Mesenchymal stem cell (in vitro differentiated cells and primary cell): ENCODE results near the gene SOX15.
A peak's percentile ranks its signal among the peaks of the same experiment; 100 is the strongest.

Source experiments
- DNase-seq: peaks from one replicate; pipeline ENCODE4 v3.0.0-alpha.2; 2013
- H2AFZ ChIP-seq: one replicate; pipeline ENCODE4 v1.6.1; 2013; ENCODE audit warnings: low read depth, mild to moderate bottlenecking, control low read depth, inconsistent platforms, low read length, moderate library complexity
- H2AK5ac ChIP-seq: 2 replicates; pipeline ENCODE4 v1.6.1; 2013; ENCODE audit warnings: low read length, moderate library complexity, mild to moderate bottlenecking, inconsistent platforms; ENCODE audit not compliant: severe bottlenecking
- H2BK120ac ChIP-seq: one replicate; pipeline ENCODE4 v1.6.1; 2013; ENCODE audit warnings: low read depth, mild to moderate bottlenecking, inconsistent platforms, low read length, moderate library complexity
- H2BK12ac ChIP-seq, 2 experiments: one replicate each; pipeline ENCODE4 v1.6.1; 2013; ENCODE audit warnings: inconsistent platforms in 2 of 2, low read length in 2 of 2, mild to moderate bottlenecking in 2 of 2, moderate library complexity in 2 of 2, control low read depth in 1 of 2
- H2BK15ac ChIP-seq: one replicate; pipeline ENCODE4 v1.6.1; 2013; ENCODE audit warnings: mild to moderate bottlenecking, low read depth, inconsistent platforms; ENCODE audit not compliant: poor library complexity, severe bottlenecking
- H2BK5ac ChIP-seq: 2 replicates; pipeline ENCODE4 v1.6.1; 2013; ENCODE audit warnings: low read depth, mild to moderate bottlenecking, low read length, control low read depth, inconsistent platforms; ENCODE audit not compliant: poor library complexity, severe bottlenecking
- H3K14ac ChIP-seq, 2 experiments: one replicate each; pipeline ENCODE4 v1.6.1; 2013; ENCODE audit warnings: inconsistent platforms in 2 of 2, low read length in 2 of 2, control low read depth in 1 of 2, mild to moderate bottlenecking in 1 of 2, moderate library complexity in 1 of 2
- H3K18ac ChIP-seq, 2 experiments: one replicate each; pipeline ENCODE4 v1.6.1; 2013; ENCODE audit warnings: inconsistent platforms in 2 of 2, low read length in 2 of 2, control low read depth in 1 of 2, low read depth in 1 of 2, mild to moderate bottlenecking in 1 of 2
- H3K23ac ChIP-seq, 2 experiments: one replicate each; pipeline ENCODE4 v1.6.1; 2013; ENCODE audit warnings: inconsistent platforms in 2 of 2, low read length in 2 of 2, mild to moderate bottlenecking in 2 of 2, moderate library complexity in 2 of 2, control low read depth in 1 of 2
- H3K27ac ChIP-seq: 2 replicates; pipeline ENCODE4 v1.5.1; 2013; ENCODE audit warnings: mild to moderate bottlenecking, moderate library complexity, low read length, control low read depth, inconsistent platforms; ENCODE audit not compliant: poor library complexity, severe bottlenecking
- H3K27me3 ChIP-seq, 2 experiments: 2 replicates each; pipeline versions ENCODE4 v1.6.1 to v1.7.0; 2013; ENCODE audit warnings: low read length in 2 of 2, mild to moderate bottlenecking in 2 of 2, moderate library complexity in 2 of 2, control low read depth in 1 of 2, inconsistent platforms in 1 of 2; ENCODE audit not compliant: control insufficient read depth in 1 of 2, insufficient read depth in 1 of 2
- H3K36me3 ChIP-seq, 2 experiments: 2 replicates each; pipeline versions ENCODE4 v1.6.1 to v1.7.0; 2013; ENCODE audit warnings: low read length in 2 of 2, control low read depth in 1 of 2, inconsistent platforms in 1 of 2, low read depth in 1 of 2, mild to moderate bottlenecking in 1 of 2; ENCODE audit not compliant: insufficient read depth in 2 of 2, control insufficient read depth in 1 of 2
- H3K4ac ChIP-seq, 2 experiments: one replicate each; pipeline ENCODE4 v1.6.1; 2013; ENCODE audit warnings: inconsistent platforms in 2 of 2, low read length in 2 of 2, mild to moderate bottlenecking in 2 of 2, moderate library complexity in 2 of 2, control low read depth in 1 of 2, low read depth in 1 of 2
- H3K4me1 ChIP-seq: 2 replicates; pipeline ENCODE4 v1.6.1; 2013; ENCODE audit warnings: low read depth, low read length, control low read depth; ENCODE audit not compliant: control insufficient read depth, insufficient read depth
- H3K4me2 ChIP-seq: 2 replicates; pipeline ENCODE4 v1.6.1; 2013; ENCODE audit warnings: low read length, mild to moderate bottlenecking, inconsistent platforms; ENCODE audit not compliant: poor library complexity, severe bottlenecking
- H3K4me3 ChIP-seq, 2 experiments: 2 replicates each; pipeline versions ENCODE4 v1.5.1 to v1.7.0; 2013; ENCODE audit warnings: low read length in 2 of 2, mild to moderate bottlenecking in 2 of 2, control low read depth in 1 of 2, low read depth in 1 of 2; ENCODE audit not compliant: insufficient read depth in 1 of 2
- H3K79me1 ChIP-seq: replicated peaks from 2 replicates; pipeline ENCODE4 v1.6.1; 2013; ENCODE audit warnings: mild to moderate bottlenecking, control low read depth, low read length, inconsistent platforms; ENCODE audit not compliant: poor library complexity, severe bottlenecking
- H3K9ac ChIP-seq: 2 replicates; pipeline ENCODE4 v1.7.0; 2013; ENCODE audit warnings: mild to moderate bottlenecking, low read length, moderate library complexity
- H3K9me3 ChIP-seq: 2 replicates; pipeline ENCODE4 v1.7.0; 2013; ENCODE audit warnings: mild to moderate bottlenecking, low read length; ENCODE audit not compliant: control insufficient read depth
- H4K8ac ChIP-seq: one replicate; pipeline ENCODE4 v1.6.1; 2013; ENCODE audit warnings: inconsistent platforms, mild to moderate bottlenecking, low read length, moderate library complexity
- H4K91ac ChIP-seq: one replicate; pipeline ENCODE4 v1.6.1; 2013; ENCODE audit warnings: mild to moderate bottlenecking, low read length, inconsistent platforms
- WGBS: methylation state at CpG from one replicate; pipeline ENCODE4 v1.1.7; 2013; ENCODE audit warnings: mixed read lengths; 5-methylcytosine and 5-hydroxymethylcytosine counted together

SOX15 gene

DNA sequence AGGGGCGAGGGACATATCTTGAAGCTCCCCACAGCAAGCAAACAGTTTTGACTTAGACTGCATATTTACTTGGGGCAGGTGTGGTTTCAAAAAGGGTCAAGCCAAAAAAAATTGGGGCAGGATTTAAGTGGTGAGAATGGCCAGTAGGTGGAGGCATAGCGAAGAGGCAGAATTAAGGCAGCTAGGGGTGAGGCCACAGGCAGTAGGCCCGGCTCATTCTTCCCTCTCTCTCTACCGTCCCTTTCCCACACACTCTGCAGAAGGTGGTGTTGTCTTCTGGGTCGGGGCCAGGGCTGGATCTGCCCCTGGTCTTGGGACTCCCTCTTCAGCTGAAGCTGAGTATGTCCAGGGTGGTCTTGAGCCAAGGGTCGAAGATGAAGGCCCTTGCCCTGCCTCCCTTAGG lies 42.6 kb upstream of the SOX15 start:
- Histone ChIP-seq H2BK120ac (peak overlapping the region; percentile 54), H3K18ac (no peak overlapping the region), H2BK5ac (no peak overlapping the region), H3K9ac (peak overlapping the region; percentile 75), H3K79me1 (no peaks in the 10 kb centered on the region), H2AFZ (peak overlapping the region; percentile 79), H2BK15ac (no peak overlapping the region), H3K23ac (no peak overlapping the region), H3K4me2 (no peak overlapping the region), H2AK5ac (peak overlapping the region; percentile 57), H3K27me3 (peaks cover 4 to 6% of the 10 kb centered on the region in 2 experiments), H3K27ac (no peak overlapping the region), H4K8ac (peak overlapping the region; percentile 70), H3K4ac (peak overlapping the region in 1 of 2 experiments; percentile 68), H3K9me3 (no peaks in the 10 kb centered on the region), H4K91ac (no peak overlapping the region), H3K36me3 (no peaks in the 10 kb centered on the region), H2BK12ac (peak overlapping the region in 1 of 2 experiments; percentile 43), H3K4me1 (peaks cover 4% of the 10 kb centered on the region), H3K14ac (no peak overlapping the region), H3K4me3 (no peak overlapping the region)
- DNase-seq: peak; percentile 52
- 55% methylated on average over 6 of the region's 6 CpGs for WGBS

DNA sequence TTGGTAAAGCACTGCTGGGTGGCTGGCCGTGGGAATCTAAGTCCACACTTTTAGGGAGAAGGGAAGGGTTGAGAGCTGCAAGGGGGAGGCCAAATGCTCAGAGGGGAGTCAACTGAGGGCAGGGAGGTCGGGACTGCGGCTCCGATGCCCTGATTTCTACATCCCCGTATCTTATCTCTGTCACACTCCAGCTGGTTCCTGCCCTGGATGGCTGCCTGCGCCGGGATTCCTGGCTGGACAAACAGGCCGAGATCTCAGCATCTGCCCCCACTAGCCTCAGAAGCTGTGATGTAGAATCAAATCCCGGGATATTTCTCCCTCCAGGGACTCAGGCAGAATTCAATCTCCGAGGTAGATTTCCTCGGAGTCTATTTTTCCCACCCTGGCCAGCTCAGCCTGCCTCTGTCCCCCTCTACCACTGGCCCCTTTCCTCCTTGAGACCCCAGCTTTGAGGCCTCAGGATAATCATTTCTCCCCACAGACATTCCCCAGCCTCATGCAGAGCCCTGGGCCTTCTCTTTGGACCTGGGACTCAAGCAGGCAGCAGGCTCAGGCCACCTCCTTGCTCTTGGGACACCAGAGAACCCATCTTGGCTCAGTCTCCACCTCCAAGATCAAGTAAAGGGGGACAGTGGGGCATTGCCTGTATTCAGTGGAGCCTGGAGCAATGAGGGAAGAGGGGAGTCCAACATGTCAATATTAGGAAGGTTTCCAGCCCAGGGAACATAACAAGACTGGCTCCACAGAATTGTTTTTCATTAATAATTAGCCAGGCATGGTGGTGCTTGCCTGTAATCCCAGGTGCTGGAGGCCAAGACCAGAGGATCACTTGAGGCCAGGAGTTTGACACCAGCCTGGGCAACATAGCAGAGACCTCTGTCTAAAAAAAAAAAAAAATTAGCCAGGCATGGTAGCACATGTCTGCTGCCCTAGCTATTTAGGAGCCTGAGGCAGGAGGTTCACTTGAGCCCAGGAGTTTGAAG lies 41.8 kb upstream of the SOX15 start:
- Histone ChIP-seq H3K18ac (no peak overlapping the region), H2BK120ac (no peak overlapping the region), H3K9me3 (no peaks in the 10 kb centered on the region), H2BK12ac (no peak overlapping the region), H3K4ac (no peak overlapping the region), H3K4me2 (no peak overlapping the region), H2BK15ac (no peak overlapping the region), H3K79me1 (peaks cover 4% of the 10 kb centered on the region), H3K4me3 (no peak overlapping the region), H4K8ac (no peak overlapping the region), H2BK5ac (no peak overlapping the region), H3K9ac (peak overlapping the region; percentile 18), H4K91ac (no peak overlapping the region), H3K27me3 (peaks cover 4 to 6% of the 10 kb centered on the region in 2 experiments), H3K36me3 (no peaks in the 10 kb centered on the region), H3K27ac (no peak overlapping the region), H2AFZ (no peak overlapping the region), H3K23ac (no peak overlapping the region), H2AK5ac (no peak overlapping the region), H3K4me1 (peaks cover 4% of the 10 kb centered on the region), H3K14ac (no peak overlapping the region)
- WGBS: 88% methylated on average over 11 of the region's 11 CpGs
- DNase-seq: no peak

DNA sequence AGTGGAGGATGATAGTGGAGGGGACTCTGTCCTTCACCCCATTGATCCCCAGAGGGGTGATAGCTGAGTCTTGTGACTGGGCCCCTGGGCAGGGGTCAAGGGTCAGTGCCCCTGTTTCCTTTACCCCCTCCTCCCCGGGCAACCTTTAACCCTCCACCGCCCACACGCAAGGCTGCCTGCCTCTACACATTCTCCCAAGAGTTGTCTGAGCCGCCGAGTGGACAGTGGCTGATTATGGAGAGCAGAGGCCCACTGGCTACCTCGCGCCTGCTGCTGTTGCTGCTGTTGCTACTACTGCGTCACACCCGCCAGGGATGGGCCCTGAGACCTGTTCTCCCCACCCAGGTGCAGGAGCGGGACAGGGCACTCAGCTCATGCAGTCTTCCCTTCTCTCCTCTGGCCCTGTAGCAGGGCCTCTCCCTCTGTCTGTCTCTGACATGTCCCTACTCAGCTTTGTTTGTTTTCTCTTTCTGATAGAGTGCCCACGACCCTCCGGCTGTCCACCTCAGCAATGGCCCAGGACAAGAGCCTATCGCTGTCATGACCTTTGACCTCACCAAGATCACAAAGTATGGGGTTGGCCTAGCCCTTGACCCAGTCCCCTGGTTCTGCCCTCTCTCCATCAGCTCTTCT lies 40.2 kb upstream of the SOX15 start, which contains the start of gene SHBG:
Gene SHBG, plus strand, starts transcription at position 197 of the 633 bp plus-strand sequence. Its CDS starts 38 bp downstream, at position 235.
- H3K9ac ChIP-seq: no peak within 1 kb of the TSS
- no peak within 1 kb of the TSS for H4K8ac ChIP-seq
- H3K23ac ChIP-seq: no peak within 1 kb of the TSS
- 77% methylated on average over 13 of the region's 13 CpGs for WGBS
- H3K27me3 ChIP-seq: peaks cover 0 to 4% of the 10 kb centered on the region in 2 experiments
- no peak within 1 kb of the TSS for H2BK120ac ChIP-seq
- H4K91ac ChIP-seq: peak within 1 kb of the TSS; percentile 44
- no peak within 1 kb of the TSS for H2AFZ ChIP-seq
- no peak within 1 kb of the TSS for H3K18ac ChIP-seq
- H2BK5ac ChIP-seq: no peak within 1 kb of the TSS
- no peak within 1 kb of the TSS for H3K27ac ChIP-seq
- H3K4me1 ChIP-seq: peaks cover 9% of the 10 kb centered on the region
- no peak within 1 kb of the TSS for H2BK15ac ChIP-seq
- H2BK12ac ChIP-seq: peak within 1 kb of the TSS in 1 of 2 experiments; percentile 80
- peaks cover 3 to 6% of the 10 kb centered on the region in 2 experiments for H3K36me3 ChIP-seq
- peak within 1 kb of the TSS; percentile 17 for H2AK5ac ChIP-seq
- no peaks in the 10 kb centered on the region for H3K9me3 ChIP-seq
- H3K4ac ChIP-seq: no peak within 1 kb of the TSS
- no peak within 1 kb of the TSS for H3K4me2 ChIP-seq
- H3K79me1 ChIP-seq: peaks cover 9% of the 10 kb centered on the region
- no peak within 1 kb of the TSS for H3K14ac ChIP-seq
- no peak within 1 kb of the TSS for H3K4me3 ChIP-seq
- DNase-seq: no peak
